Fibroblast of villous mesenchyme (primary cell): ENCODE results near the gene NXPE1. TPM values are rescaled to one million over a fixed set of nuclear protein-coding genes. Genes with fewer than 3 reads are reported as not detected.
A peak's percentile ranks its signal among the peaks of the same experiment; 100 is the strongest.

Experiments
- DNase-seq: peaks from one replicate; pipeline ENCODE4 v3.0.0-alpha.2; 2010; ENCODE audit warnings: low read depth
- H3K4me3 ChIP-seq: 2 replicates; pipeline ENCODE4 v1.5.1; 2011; ENCODE audit warnings: low read depth, mild to moderate bottlenecking, low read length
- total RNA-seq: library from RNA; depleted of rRNA; stranded (reverse); fragments of >200 nt; gene quantifications from 2 replicates; pipeline ENCODE4 v1.2.3, GENCODE V29; 2012
- TF ChIP-seq, protein P1 (sequence below): IDR thresholded peaks from 2 replicates; pipeline ENCODE4 v1.5.1; 2012; ENCODE audit warnings: low read depth, mild to moderate bottlenecking, low read length; ENCODE audit not compliant: insufficient read depth

Gene NXPE1
- total RNA-seq, 1 donor, result not detected

DNA sequence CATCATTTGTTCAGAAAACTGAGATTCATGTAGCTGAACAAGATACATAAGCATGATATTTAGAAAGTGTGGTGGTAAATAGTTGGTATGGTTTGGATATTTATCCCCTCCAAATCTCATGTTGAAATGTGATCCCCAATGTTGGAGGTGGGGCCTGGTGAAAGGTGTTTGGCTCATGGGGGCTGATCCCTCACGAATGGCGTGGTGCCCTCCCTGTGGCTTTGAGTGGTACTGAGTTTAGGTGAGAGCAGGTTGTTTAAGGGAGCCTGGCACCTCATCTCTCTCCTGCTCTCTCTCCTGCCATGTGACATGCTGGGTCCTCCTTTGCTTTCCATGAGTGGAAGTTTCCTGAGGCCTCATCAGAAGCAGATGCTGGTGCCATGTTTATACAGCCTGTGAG is 48.1 kb downstream of the NXPE1 start:
- TF ChIP-seq, protein P1, sequence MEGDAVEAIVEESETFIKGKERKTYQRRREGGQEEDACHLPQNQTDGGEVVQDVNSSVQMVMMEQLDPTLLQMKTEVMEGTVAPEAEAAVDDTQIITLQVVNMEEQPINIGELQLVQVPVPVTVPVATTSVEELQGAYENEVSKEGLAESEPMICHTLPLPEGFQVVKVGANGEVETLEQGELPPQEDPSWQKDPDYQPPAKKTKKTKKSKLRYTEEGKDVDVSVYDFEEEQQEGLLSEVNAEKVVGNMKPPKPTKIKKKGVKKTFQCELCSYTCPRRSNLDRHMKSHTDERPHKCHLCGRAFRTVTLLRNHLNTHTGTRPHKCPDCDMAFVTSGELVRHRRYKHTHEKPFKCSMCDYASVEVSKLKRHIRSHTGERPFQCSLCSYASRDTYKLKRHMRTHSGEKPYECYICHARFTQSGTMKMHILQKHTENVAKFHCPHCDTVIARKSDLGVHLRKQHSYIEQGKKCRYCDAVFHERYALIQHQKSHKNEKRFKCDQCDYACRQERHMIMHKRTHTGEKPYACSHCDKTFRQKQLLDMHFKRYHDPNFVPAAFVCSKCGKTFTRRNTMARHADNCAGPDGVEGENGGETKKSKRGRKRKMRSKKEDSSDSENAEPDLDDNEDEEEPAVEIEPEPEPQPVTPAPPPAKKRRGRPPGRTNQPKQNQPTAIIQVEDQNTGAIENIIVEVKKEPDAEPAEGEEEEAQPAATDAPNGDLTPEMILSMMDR, result no peak
- no peak for DNase-seq
- no peak overlapping the region for H3K4me3 ChIP-seq

DNA sequence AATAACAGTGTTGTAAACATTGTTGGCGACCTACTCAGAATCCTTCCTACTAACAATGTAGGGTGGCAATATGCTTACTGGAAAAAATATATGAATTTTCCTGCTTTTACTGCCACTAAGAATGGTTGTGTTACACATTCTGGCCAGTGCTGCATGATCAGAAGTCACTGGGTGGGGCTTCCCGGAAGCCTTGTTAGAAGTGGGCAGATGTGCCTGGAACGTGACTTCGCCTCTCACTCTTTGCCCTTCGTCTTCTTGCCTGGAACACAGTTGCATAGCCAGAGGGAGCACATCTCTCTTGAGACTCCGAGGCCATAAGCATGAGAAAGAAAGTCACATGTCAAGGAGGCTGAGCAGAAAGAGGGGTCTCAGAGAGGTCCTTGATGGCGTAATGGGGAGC is 48.6 kb downstream of the NXPE1 start:
- TF ChIP-seq, protein P1, result no peak
- H3K4me3 ChIP-seq, result no peak overlapping the region
- DNase-seq, result no peak

DNA sequence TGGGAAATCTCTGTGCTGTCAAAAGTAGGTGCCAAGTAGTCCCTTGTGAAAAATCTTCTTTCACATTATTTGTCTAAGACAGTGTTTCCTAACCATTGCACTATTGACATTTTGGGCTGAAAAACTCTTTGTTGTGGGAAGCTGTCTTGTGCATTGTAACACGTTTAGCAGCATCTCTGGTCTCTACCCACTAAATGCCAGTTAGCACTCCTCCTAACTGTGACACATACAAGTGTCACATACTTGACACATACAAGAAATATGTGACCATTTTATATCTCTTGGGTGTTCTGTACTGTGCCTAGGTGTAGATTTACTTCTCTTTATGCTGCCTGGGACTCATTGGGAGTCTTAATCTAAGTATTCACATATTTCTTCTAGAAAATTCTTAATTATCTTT is 57.8 kb downstream of the NXPE1 start:
- H3K4me3 ChIP-seq, result no peak overlapping the region
- no peak for DNase-seq
- TF ChIP-seq, protein P1, result no peak

DNA sequence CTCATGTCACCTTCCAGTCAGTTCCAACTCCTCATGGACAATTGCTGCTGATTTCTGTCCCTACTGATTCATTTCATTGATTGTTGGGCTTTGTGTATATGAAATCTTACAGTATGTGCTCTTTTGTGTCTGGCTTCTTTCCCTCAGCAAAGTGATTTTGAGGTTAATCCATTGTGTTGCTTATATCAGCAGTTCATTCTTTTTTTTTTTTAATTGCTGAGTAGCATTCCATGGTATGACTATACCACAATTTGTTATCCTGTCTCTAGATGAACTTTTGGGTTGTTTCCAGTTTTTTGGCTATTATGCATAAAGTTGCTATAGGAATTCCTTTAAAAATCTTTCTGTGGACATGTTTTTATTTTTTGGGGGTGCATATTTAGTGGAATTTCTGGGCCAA is 59.9 kb downstream of the NXPE1 start:
- TF ChIP-seq, protein P1, result no peak
- DNase-seq, result no peak
- no peak overlapping the region for H3K4me3 ChIP-seq

DNA sequence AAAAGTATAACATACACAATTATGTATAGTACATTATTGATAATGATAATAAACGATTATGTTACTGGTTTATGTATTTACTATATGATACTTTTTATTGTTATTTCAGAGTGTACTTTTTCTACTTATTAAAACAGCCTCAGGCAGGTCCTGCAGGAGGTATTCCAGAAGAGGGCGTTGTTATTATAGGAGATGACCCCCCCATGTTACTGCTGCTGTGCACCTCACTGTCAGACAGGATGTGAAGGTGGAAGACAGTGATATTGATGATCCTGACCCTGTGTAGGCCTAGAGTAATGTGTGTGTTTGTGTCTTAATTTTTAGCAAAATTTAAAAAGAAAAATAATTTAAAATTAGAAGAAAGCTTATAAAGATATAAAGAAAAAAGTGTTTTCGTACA is 62.8 kb downstream of the NXPE1 start:
- TF ChIP-seq, protein P1, result no peak
- no peak overlapping the region for H3K4me3 ChIP-seq
- no peak for DNase-seq

DNA sequence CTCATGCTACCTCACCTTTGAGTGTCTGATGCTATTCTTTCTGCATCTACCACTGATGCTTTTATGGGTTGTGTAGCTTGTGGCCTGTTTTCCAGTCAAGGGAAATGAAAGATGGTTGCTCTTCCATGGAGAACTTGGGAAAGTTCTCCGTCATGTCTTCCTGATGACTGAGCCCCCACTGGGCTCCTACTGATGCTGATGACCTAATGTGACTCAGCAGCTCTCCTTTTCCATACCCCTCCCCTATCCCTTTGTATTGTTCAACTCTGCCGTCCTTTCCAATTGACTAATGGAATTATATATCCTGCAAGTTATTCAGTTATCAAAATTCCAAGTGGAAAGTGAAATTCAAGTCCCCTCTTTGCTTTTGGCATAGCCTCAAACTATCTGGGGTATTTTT is 75.8 kb downstream of the NXPE1 start:
- H3K4me3 ChIP-seq, result no peak overlapping the region
- no peak for DNase-seq
- TF ChIP-seq, protein P1, result no peak

DNA sequence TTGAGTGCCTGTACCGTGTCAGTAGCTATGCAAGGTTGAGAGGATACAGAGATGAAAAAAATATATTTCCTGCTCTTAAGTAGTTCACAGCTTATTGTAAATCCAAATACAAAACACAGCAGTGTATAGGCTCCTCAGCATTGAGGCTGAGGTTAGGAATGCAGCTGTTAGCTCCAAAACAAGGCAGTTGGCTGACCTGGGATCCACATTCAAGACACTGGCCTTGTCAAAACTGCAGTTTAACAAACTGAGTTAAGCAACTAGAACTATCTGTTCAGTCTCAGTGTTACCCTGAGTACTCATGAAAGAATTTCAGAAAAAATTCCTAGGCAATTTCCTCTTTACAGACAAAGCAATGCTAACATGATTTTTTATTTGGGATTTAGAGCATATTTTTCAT is 77.6 kb downstream of the NXPE1 start:
- DNase-seq, result peak; percentile 60
- H3K4me3 ChIP-seq, result no peak overlapping the region
- TF ChIP-seq, protein P1, result no peak
